ENCODE data around the gene CISD2.
"Not testable (repeated sequence)": the region's sequence is repeated elsewhere in the genome, so short reads cannot be mapped to it uniquely, and the experiment has no call there.

Gene CISD2

DNA sequence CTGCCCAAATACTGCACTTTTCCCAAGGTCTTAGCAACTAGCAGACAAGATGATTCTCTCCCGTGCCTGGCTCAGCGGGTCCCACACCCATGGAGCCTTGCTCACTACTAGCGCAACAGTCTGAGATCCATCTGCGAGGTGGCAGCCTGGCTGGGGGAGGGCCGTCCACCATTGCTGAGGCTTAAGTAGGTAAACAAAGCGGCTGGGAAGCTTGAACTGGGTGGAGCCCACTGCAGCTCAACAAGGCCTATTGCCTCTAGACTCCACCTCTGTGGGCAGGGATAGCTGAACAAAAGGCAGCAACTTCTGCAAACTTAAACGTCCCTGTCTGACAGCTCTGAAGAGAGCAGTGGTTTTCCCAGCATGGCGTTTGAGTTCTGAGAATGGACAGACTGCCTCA is 50.9 kb downstream of the CISD2 start:
- not testable (repeated sequence) for DNase-seq (ENCODE audit: low spot score)

DNA sequence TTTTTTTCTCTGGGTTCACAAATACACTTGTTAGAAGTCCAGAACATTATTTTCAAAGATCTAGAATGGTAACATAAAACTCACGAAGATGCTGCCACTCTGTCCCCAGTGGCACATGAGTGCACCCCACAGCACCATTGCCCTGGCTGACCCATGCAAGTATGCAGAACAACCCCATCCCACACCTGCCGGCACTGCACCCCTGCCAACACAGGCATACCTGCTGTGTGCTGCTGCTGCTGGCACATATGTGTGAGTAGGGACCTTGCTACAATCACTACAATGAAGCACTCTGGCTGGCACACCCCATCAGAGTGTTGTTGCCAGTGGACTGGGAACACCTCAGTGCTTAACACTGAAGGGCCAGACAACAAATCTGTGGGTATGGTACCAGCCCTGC is 66.9 kb downstream of the CISD2 start:
- no peak for DNase-seq (ENCODE audit: low spot score)

DNA sequence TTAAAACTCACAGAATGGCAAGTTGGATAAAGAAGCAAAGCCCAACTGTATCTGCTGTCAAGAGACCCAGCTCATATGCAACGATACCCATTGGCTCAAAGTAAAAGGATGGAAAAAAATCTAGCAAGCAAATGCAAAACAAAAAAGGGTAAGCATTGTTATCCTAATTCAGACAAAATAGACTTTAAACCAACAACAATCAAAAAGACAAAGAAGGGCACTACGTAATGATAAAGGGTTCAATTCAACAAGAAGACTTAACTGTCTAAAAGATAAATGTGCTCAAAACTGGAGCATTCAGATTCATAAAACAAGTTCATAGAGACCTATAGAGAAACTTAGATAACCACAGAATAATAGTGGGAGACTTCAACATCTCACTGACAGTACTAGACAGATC is 69.3 kb downstream of the CISD2 start:
- DNase-seq (ENCODE audit: low spot score), result not testable (repeated sequence)
